ENCODE results near the gene MAGEA8.
"Not testable (repeated sequence)": the region's sequence is repeated elsewhere in the genome, so short reads cannot be mapped to it uniquely, and the experiment has no call there.

Gene MAGEA8, protein sequence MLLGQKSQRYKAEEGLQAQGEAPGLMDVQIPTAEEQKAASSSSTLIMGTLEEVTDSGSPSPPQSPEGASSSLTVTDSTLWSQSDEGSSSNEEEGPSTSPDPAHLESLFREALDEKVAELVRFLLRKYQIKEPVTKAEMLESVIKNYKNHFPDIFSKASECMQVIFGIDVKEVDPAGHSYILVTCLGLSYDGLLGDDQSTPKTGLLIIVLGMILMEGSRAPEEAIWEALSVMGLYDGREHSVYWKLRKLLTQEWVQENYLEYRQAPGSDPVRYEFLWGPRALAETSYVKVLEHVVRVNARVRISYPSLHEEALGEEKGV

DNA sequence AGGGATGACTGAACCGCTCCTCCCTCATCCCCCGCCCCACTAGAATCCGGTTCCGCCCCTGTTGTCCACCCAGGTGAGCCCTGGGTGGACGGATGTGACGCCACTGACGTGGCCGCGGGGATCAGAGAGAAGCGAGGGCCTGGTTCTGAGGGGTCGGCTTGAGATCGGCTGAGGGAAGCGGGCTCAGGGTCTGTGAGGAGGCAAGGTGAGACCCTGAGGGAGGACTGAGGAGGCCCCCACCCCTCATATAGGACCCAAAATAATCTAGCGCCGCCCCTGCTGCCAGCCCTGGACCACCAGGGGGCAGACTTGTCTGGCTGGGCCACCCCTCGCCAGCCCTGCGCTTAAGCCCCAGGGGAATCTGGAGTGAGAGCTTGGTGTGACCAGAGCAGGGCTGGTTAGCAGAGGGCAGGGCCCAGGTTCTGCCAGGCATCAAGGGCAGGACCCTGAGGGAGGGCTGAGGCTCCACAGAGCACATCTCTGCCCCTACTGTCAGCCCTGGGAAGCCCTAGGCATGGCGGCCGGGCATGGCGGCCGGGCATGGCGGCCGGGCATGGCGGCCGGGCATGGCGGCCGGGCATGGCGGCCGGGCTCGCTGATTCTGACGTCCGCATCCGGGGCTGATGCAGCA lies at the start of gene MAGEA8:
Gene MAGEA8, plus strand, starts transcription at position 103 of the 631 bp plus-strand sequence. CDS start 3,090 bp downstream, outside the sequence.
- DNase-seq = no peak

DNA sequence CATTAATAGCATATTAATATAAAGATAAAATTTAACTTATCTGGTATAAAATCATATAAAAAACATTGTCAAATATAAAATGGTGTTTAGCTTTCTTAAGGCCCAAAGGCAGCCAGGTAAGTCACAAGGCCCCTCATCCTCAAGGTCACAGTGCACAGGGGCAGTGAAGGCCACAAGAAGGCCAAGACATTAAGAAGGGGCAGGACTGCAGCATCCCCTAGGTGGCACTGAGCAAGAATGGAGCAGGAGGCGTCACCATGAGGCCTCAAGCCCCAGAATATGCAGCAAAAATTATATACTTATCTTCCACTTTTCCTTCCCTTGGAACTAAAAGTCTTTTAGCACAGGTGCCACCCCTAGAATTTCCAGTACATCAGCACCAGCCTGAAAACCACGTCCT lies 49.5 kb upstream of the MAGEA8 start:
- no peak for DNase-seq

DNA sequence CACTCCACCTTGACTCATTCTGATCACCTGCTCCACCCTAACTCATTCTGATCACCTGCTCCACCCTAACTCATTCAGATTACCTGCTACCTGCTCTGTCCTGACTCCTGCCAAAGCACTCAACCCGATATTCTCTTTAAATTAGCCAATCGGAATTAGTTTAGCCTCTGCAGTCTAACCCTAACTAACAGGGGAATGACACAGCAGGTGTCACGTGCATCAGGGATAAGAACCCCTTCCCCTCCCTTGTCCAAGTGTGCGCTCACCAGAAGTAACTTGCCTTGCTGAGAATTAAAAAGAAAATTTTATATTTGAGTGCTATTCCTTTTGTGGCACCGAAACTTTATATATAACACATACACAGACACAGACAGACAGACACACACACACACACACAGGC lies 44.3 kb upstream of the MAGEA8 start:
- DNase-seq = not testable (repeated sequence)

DNA sequence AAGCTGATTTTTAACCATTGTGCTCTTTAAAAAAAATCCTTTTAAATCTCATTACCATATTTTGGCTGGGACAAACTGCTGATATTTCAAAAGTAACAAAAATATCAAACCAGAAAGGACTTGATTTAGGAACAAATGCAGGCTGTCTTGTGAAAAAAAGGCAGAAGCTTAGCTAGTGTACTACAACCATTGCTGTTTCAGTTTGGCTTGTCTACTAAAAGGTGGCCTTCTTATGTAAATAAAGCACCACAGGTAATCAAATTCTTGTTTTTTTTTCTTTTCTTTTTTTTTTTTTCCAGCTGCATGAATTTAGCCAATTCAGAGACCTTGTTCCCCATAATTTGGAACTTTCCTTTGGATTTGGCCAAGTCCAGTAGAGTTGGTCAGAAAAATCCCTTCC lies 43.8 kb upstream of the MAGEA8 start:
- DNase-seq = no peak

DNA sequence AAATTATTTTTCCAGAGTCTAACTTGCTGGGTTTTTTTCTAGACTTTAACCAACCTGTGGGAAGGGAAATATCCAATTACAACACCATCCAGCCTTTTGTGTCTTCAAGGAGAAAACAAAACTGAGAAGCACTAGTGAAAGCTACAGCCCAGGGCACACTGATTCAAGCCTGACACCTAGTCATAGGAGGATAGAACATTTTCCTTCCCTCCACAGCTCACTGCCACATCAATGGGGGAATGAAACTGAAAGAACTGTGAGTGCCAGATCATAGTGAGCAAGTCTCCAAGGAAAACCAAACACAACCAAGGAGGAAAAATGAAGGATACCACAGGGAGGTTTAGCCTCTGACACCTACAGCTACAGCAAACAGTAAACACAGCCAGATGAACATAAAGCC lies 43.3 kb upstream of the MAGEA8 start:
- no peak for DNase-seq

DNA sequence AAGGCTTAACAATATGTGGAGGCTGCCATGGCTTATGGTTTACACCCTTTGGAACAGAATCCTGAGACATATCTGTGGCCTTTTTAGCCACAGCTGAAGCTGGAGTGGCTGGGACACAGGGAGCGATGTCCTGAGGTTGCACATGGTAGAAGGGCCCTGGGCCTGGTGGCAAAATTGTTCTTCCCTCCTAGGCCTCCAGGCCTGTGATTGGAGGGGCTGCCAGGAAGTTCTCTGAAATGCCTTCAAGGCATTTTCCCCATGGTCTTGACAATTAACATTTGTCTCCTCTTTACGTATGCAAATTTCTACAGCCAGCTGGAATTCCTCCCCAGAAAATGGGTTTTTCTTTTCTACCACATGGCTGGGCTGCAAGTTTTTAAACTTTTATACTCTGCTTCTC lies 39.1 kb upstream of the MAGEA8 start:
- DNase-seq = no peak

DNA sequence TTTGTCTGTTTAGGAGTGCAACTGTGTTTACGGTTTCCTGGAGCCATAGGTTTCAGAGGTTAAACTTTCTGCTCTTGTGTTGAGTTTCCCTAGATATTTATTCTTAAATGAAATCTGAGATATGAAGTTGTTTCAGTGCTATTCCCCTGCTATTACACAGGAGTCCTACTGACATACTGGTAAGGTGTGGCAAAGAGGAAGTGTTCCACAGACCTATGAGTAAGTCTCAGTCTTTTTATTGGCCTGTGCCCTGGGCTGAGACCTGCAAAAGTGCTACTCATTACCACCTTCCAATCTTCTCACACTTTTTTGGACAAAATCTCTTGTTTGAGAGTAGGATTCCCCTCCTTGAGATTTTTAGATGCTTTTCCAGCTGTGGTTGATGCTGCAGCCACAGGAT lies 35.6 kb upstream of the MAGEA8 start:
- DNase-seq = no peak

DNA sequence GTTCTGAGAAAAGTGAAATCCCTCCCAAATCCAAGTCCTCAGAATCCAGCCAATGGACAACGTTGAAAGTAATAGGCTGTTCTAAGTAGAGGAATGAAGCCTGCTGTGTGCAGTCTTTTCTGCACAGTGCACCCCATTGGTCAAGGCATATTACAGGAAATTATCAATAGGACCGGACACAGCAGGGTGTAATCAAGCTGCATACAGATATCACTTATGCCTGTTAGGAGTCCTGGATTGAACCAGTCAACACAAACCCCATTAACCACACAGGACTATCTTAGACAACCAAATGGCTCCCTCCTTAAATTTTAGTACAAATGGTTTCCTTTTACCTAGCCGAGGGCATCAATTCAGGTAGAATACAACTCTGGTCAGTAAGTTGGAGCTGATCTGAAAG lies 34.2 kb upstream of the MAGEA8 start:
- DNase-seq = no peak

DNA sequence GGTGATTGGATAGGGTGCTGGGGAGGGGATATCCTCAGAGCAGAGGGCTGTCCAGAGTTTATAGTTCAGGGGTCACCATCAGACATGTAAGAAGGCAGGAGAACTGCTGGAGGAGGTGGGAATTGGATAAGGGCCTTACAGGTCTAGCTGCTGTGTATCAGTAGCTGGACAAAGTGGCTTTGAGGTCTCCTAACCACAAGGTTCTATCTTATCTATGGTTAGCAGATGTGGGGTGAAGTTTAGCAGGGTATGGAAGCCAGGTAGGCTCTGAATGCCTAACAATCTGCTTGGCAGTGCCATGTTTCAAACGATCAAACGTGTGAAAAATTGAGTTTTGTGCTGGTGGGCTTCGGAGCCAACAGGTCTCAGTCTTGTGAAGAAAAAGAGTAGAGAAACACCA lies 32.1 kb upstream of the MAGEA8 start:
- no peak for DNase-seq

DNA sequence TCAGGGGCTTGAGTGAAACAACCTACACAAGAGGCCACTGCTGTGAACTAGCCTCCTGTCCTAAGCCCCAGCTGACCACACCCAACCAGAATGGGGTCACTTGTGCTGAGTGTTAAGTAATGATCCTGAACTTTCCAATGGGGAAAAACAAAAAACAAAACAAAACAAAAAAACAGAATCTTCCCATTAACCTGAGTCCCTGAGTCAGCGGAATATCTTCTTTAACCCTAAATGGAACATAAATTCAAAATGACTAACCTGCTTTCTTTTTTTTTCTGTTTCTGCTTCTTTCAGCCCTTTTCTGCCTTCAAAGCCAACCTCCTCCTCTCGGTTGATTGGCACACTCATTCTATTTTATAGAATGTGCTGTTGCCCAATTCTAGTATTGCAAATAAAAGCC lies 31.2 kb upstream of the MAGEA8 start:
- no peak for DNase-seq

DNA sequence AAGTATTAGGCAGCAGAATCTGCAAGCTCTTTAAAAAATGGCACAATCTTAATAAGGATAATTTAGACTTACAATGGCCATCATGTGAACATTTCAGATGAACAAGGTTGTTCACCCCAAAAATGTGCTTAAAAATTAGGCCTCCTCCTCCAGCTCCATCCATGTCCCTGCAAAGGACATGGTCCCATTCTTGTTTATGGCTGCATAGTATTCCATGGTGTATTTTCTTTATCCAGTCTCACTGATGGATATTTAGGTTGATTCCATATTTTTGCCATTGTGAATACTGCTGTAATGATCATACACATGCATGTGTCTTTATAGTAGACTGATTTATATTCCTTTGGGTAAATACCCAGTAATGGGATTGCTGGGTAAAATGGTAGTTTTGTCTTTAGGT lies 29.1 kb upstream of the MAGEA8 start:
- DNase-seq = no peak

DNA sequence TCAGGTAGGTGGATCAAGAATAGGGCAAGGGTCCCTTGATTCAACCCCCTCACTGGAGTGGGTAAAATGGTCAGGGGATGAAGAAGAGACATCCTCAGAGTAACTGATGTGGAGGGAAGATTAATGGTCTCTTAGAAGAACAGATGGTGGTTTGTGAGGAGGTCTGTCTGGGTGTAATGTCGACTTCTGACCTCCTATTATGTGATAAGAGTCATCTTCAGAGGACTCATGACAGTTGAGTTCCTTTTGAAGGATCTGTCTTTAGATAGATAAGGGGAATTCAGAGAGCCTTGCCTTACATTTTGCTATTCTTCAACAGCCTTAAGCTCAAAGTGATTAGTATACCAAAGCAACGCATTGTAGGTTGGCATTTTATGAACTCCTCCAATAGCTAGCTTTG lies 27.1 kb upstream of the MAGEA8 start:
- no peak for DNase-seq

DNA sequence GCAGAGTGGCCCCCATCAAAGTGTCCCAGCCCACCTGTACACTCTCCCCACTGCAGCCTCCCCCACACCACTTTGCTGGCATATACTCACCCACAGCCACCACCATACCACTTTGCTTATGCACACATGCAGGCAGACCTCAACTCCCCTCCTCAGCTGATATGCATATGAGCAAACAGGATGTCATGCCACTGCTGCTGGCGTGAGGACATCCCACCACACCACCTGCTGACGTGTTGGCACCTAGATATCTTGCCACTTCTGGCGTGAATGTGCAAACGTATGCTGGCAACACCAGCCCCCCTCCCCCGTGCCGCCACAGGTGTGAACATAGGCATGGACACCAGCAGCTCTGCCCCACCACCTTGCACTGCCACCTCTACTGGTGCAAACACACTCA lies 22.4 kb upstream of the MAGEA8 start:
- DNase-seq = peak; percentile 12

DNA sequence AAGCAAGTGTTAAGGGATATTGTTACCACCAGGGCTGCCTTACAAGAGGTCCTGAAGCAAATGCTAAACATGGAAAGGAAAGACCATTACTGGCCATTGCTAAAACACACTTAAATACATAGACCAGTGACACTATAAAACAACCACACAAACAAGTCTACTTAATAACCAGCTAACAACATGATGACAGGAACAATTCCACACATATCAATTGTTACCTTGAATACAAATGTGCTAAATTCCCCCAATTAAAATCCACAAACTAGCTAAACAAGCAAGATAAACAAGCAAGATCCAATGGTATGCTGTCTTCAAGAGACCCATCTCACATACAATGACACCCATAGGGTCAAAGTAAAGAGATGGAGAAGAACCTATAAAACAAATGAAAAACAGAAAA lies 20.5 kb upstream of the MAGEA8 start:
- no peak for DNase-seq

DNA sequence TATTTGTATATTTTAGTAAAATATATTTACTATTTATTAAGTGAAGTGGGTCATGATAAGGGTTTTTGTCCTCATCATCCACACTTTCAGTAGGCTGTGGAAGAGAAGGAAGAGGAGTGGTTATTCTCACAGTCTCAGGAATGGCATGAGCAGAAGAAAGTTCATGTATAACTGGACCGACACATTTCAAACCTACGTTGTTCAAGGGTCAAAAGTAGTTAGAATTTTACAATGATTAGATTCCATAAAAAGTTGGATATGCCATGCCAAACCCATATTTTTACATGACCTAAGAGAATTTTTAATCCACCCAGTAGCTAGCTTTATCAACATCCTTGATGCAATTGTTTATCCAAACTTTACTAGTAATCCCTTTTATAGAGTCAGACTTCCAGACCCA lies 15.6 kb upstream of the MAGEA8 start:
- DNase-seq = no peak

DNA sequence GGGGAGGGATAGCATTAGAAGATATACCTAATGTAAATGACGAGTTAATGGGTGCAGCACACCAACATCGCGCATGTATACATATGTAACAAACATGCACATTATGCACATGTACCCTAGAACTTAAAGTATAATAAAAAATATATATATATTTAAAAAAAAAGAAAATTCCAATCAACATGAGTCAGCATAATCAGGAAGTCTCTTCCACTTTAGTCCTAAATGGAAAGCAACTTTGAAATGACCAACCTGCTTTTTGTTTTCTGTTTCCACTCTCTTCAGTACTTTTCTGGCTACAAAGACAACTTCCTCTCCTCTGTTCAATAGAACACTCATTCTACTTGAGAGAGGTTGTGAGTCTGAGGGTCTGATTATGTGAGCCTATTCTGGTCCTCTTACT lies 13.5 kb upstream of the MAGEA8 start:
- no peak for DNase-seq

DNA sequence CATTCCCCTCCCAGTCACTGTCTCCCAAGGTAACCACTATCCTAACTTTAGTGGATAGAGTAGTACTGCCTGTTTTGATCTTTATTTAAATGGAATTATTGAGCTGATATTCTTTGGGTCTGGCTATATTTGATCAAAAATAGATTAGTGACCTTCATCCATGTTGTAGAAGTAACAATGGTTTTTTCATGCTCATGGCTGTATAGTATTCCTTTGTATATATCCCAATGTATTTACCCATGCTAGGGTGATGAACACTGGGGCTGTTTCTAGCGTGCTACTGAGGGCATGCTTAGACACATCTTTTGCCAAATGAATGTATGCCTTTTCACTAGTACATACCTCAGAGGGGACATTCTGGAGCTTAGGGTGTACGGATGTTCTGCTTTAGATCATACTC lies 10.1 kb upstream of the MAGEA8 start:
- no peak for DNase-seq

DNA sequence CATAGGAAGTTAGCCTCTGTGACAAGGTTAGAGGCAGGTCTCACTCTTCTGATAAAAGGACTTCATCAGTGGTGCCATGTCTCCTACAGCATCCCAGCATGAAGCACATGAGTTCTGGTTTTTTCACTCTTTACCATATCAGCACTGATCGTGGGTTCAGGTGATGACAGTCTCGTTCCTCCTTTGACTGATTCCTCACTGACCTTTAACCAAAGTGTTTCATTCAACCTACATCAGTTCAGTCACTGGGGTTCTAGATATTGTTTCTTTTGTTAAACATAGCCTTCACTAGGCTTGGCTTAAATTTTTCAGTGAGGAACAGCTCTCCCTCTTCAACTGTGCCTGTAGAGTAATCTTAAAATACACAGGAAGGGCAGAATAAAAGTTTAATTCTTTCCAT lies 9.6 kb upstream of the MAGEA8 start:
- DNase-seq = no peak

DNA sequence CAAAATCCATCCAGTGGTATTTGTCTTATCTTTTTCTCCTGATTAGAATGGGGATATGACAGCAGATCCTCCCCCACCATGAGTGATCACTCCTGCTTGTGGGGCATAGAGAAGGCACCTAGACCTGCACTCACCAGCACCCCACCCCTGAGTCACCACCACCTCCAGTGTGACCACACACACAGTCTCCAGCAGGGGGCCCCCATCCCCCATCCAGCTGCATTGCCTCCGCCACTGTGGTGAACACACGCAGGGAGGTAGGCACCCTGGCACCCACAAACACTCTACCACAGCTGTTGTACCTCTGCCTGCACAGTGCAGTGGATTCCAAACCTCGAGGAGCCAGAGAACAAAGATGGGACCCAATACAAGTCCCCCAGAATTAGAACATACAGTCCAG lies 9.0 kb upstream of the MAGEA8 start:
- DNase-seq = peak; percentile 66

DNA sequence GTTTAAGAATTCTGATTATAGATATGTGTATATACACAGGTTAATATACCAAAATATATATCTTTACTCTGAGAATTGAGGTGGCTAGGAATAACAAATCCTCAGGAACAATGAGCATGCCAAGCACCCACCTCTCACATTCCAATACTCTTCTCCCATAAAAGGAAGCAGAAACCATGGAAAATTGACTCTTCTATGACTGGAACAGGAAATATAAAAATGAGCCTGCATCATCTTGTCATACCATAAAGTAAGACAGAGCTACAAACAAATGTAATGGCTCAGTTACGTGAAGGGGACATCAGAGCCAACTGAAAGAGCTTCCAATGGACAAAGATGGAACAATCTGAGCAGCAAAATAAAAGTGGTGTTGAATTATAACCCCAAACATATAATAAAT lies 3.8 kb upstream of the MAGEA8 start:
- no peak for DNase-seq

DNA sequence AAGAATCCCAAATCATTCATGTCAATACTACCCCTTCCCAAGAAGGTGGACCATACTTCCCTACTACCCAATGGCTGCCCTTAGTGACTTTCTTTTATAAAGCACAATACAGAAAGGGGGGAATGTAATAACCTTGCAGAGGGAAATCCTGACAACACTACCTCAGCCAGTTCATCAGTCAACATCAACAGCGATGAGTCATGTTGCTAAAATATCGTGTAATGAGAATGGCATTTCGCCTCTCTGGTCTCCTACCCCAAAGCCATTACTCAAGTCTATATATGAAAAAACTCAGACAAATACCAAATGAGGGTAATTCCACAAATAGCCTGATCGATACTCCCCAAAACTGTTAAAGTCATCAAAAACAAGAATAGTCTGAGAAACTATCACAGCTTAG lies 3.3 kb upstream of the MAGEA8 start:
- DNase-seq = no peak

DNA sequence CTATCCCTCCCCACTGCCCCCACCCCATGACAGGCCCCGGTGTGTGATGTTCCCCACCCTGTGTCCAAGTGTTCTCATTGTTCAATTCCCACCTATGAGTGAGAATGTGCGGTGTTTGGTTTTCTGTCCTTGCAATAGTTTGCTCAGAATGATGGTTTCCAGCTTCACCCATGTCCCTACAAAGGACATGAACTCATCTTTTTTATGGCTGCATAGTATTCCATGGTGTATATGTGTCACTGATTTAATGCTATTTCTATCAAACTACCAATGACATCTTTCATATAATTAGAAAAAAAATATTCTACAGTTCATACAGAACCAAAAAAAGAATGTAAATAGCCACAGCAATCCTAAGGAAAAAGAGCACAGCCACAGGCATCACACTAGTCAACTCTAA lies 9.8 kb downstream of the MAGEA8 start:
- DNase-seq = not testable (repeated sequence)

DNA sequence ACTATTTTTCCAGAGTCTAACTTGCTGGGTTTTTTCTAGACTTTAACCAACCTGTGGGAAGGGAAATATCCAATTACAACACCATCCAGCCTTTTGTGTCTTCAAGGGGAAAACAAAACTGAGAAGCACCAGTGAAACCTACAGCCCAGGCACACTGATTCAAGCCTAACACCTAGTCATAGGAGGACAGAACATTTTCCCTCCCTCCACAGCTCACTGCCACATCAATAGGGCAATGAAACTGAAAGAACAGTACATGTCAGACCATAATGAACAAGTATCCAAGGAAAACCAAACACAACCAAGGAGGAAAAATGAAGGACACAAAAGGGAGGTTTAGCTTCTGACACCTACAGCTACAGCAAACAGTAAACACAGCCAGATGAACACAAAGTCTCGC lies 17.6 kb downstream of the MAGEA8 start:
- DNase-seq = no peak

DNA sequence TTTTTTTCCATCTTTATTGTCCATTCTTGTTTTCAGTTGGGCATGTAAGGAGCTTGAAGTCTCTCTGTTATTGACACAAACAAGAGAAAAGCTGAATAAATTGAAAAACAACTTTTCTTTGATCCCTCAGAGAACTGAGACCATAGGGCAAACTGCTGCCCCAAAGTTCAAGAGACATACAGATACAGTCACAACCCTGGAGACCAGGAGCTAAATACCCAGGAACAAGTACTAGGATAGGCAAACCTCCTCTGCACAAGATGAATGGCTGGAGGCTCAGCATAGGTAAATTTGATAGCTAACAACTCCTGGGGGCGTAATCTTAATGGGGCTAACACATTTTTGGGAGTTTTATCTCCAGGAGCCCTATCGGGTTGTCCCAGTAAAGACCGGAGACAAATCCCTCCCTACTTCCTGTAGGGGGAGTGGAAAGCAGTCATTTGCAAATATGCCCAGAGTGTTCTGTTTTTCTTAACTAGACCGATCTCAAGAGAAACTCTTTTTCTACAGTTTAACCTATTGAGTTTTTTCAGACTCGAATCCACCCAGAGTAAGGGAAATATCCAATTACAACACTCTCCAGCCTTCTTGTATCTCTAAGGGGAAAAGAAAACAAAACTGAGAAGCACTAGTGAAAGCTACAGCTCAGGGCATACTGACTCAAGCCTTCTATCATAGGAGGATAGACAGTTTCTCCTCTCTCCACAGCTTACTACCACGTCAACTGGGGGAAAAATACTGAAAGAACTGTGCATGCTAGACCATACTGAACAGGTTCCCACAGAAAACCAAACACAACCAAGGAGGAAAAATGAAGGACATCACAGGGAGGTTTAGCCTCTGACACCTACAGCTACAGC lies 23.1 kb downstream of the MAGEA8 start:
- DNase-seq = no peak
